Testis (tissue), 2 donors: ENCODE measurements around the gene CA11.

Experiments used
- POLR2A ChIP-seq: fragments of 450-650 bp; IDR thresholded peaks from one replicate; pipeline ENCODE4 v1.6.1; 2017; ENCODE audit warnings: antibody characterized with exemption, mild to moderate bottlenecking, moderate library complexity
- TF ChIP-seq, protein P1 (sequence below), 3 experiments: fragments of 450-650 bp in 2 of 3; fragments of 200-600 bp in 1 of 3; sonication (generic) in 1 of 3; IDR thresholded peaks; one replicate each; pipeline ENCODE4 v1.5.1; 2016 to 2019; ENCODE audit warnings: antibody characterized with exemption in 3 of 3, mild to moderate bottlenecking in 2 of 3, moderate library complexity in 1 of 3

GRCh38 chr19:48664476-48664875 is 18.5 kb upstream of the CA11 start:
- TF ChIP-seq, protein P1, sequence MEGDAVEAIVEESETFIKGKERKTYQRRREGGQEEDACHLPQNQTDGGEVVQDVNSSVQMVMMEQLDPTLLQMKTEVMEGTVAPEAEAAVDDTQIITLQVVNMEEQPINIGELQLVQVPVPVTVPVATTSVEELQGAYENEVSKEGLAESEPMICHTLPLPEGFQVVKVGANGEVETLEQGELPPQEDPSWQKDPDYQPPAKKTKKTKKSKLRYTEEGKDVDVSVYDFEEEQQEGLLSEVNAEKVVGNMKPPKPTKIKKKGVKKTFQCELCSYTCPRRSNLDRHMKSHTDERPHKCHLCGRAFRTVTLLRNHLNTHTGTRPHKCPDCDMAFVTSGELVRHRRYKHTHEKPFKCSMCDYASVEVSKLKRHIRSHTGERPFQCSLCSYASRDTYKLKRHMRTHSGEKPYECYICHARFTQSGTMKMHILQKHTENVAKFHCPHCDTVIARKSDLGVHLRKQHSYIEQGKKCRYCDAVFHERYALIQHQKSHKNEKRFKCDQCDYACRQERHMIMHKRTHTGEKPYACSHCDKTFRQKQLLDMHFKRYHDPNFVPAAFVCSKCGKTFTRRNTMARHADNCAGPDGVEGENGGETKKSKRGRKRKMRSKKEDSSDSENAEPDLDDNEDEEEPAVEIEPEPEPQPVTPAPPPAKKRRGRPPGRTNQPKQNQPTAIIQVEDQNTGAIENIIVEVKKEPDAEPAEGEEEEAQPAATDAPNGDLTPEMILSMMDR (IDR thresholded peaks at IDR 0.05): no peak
- TF ChIP-seq POLR2A: no peak
